NCI-H69 (cell line): ENCODE results near the gene ARL9.
A peak's percentile ranks its signal among the peaks of the same experiment; 100 is the strongest.

Experiments used
- DNase-seq: peaks from one replicate; lab custom pipeline; 2025; lab: John Stamatoyannopoulos, UW

Gene ARL9

DNA sequence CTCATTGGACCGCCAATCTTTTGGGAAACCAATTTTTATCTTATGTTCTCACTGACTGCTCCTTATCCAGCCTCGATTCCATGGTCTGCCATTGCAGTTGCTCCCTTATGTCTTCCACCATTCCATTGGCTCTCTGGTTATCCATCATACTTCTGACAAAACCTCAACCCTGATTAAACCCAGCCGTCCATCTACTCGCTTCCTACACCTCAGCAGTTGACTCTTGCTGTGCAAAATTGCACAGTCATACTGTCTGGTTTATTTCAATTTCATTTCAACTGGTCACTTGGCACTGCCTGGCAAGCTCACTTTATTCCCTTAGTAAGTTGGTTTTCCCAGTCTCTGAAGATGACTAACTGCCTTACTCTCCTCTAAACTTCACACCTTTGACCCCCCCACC, 26.2 kb downstream of the ARL9 start:
- no peak for DNase-seq

DNA sequence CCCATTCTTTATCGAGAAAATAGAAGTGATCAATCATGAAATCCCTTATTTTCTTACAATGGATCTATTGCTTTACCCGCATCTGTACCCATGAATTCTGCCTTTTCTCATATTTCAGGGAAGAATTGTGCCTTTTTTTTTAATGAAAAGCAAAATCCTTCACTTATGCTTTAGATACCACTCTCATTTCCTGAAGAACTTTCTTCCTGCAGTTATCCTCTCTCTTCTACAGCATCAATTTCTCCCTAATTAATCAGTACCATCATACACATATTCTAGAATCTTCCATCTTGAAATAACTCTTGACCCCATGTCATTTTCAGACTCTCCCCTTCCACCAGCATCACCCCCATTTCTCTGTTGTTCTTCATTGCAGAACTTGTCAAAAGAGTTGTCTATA, 26.6 kb downstream of the ARL9 start:
- no peak for DNase-seq

DNA sequence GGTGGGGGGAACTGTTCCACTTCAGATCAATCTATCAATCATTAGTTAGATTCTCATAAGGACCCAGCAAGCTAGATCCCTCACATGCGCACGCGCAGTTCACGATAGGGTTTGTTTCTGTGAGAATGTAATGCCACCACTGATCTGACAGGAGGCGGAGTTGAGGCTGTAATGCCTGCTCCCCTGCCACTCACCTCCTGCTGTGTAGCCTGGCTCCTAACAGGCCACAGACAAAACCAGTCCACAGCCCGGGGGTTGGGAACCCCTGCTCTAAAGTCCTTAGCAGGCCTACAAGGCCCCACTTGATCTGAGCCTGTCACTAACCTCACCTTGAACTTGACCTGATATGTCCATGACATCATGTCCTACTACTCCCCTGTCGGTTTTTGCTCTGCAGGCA, 30.3 kb downstream of the ARL9 start:
- DNase-seq = no peak

DNA sequence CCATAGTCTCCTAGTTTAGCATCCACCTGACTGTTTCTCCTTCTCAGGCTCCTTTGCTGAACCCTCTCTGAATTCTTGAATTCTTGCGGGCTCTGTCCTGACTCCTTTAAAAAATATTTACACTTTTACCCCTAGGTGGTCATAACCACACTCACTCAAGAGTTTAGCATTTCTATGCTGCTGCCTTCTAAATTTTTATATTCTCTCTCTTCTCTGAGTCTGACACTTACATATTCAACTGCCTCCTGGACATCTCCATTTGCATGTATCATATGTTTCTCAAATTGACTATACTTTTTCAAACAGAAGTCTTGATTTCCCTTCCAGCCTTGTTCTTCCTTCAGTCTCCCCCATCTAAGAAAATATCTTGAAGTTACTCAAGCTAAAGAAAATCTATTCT, 31.6 kb downstream of the ARL9 start:
- DNase-seq = no peak

DNA sequence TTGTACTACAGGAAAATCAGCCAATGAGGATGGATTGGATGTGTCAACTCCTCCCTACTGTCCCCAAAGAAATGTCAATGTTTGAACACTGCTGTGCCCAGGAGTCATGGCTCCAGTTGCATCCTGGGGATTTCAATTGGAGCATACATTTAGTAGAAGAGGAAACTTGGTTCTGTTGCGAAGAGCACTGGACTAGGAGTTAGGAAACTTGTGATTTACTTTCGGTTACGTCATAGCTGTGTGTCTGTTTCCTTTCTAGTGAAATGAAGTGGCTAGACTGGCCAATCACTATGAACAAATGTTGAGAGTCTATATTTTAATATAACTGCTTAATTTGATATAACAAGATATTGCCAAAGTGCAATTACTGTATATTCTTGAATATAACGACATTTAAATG, 35.2 kb downstream of the ARL9 start:
- no peak for DNase-seq

DNA sequence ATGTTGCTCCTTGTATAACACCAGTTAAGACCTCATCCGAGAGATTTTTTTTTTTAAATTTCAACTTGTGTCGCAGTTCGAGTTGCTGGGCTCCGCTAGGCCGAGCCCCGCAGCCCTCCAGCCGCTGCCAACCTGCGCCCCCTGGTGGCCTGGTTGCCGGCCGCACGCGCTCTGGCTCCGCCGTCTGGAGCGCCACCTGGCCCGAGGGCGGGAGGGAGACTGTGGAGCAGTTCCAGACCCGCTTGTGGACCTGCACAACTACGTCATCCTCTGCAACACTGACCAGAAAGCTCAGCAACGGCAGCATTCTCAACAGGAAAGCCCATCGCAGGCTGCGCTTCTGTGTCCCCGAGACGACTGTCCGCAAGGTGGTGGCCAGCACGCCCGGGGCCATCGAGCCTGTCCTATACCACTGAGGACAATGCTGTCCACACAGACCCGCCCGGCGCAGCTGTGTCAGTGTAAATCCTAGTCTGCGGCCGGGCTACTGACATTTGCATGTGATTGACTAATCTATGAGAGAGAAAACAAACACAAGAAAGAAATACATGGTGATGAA, 39.1 kb downstream of the ARL9 start:
- DNase-seq = peak; percentile 78

DNA sequence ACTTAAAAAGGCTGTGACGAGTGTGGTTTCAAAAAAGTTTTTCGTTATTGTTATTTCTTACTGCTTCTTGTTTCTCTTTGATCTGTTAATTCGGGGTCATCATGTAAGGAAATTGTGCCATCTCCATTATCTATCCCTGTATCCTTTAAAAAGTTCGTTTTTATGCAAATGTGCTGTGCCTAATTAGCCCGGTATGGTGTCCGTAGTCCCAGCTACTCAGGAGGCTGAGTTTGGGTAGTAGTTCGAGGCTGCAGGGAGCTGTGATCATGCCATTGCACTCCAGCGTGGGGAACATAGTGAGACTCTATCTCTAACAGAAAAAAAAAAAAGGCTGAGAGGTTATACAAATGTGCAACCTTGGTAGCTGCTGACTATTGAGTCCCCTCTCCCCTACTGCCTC, 45.1 kb downstream of the ARL9 start:
- no peak for DNase-seq

DNA sequence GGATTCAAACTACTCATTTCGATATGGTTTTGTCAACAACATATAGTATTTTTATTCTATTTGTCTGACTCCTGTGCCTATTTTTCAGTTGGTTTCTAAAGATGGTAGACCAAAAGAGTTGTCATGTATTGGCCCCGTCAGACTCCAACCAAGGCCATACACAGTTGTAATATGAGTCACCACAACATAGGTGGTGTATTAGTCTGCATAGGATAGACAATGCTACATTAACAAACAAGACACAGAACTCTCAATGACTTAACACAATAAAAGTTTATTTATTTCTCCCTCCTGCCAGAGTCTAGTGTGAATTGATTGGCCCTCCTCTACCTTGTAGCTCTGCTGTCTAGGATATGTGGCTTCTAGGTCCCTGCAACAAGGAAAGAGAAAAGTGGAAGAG, 45.9 kb downstream of the ARL9 start:
- no peak for DNase-seq

DNA sequence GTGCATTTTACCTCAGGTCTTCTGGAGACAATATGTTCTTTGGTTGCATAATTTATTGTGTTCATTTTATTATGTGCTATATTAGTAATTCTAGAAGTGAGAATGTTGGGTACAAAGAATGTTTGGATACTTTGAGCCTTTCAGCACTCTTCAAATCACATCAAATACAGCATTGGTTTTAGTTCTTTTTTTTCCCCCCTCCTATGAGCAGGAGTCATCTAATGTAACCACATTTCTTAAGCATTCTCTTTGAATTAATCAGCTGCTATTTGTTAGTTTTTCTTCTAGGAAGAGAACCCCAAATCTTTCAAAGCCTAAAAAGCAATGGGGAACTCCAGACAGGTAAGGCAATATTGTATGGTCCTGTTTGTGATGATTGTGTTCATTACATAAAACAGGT, 46.7 kb downstream of the ARL9 start:
- DNase-seq = no peak

DNA sequence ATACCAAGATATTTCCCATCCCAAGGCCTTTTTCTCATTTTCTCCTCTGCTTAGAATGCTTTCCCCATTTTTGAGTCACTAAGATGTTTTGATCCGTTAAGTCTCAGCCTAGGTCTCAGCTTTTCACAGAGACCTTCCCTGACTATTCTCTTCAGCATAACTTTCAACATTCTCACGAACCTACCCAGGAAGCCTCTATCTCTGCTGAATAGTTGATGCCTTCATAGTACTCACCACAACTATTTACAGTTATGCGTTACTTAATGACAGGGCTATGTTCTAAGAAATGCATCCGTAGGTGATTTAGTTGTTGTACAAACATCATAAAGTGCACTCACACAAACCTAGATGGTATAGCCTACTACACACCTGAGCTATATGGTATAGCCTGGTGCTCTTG, 64.5 kb downstream of the ARL9 start:
- no peak for DNase-seq
